ENCODE data around the gene MYLK. TPM values are rescaled to one million over a fixed set of nuclear protein-coding genes. Genes with fewer than 3 reads are reported as not detected.

The MYLK gene
- total RNA-seq, 1 donor from 2014 or later = 26.6 TPM

- H3K36me3 ChIP-seq (ENCODE audit: control insufficient read depth in 3 of 3, insufficient read depth in 3 of 3, low read length in 3 of 3) = peaks cover 0 to 4% (median 0%) of the 10 kb centered on the region in 3 donors
These were observed 199.9 kb downstream of the MYLK start for GRCh38 chr3:123684209-123684608.

GRCh38 chr3:123683505-123684154 lies 200.5 kb downstream of the MYLK start:
- H3K9me3 ChIP-seq (ENCODE audit: control insufficient read depth in 3 of 3, low read length in 3 of 3) = no peaks in the 10 kb centered on the region
- no peak overlapping the region for H3K9ac ChIP-seq (ENCODE audit: low read depth in 1 of 3, low read length in 3 of 3)
- H3K27ac ChIP-seq (ENCODE audit: low read depth, low read length) = no peak overlapping the region
- no peaks in the 10 kb centered on the region for H3K27me3 ChIP-seq (ENCODE audit: control insufficient read depth in 3 of 3, insufficient read depth in 3 of 3, low read length in 3 of 3)
- peaks cover 0 to 10% (median 4%) of the 10 kb centered on the region in 3 donors for H3K4me1 ChIP-seq (ENCODE audit: control insufficient read depth in 3 of 3, insufficient read depth in 3 of 3, low read length in 3 of 3)
- H3K4me3 ChIP-seq (ENCODE audit: low read length in 3 of 3) = no peak overlapping the region
- H3K36me3 ChIP-seq (ENCODE audit: control insufficient read depth in 3 of 3, insufficient read depth in 3 of 3, low read length in 3 of 3) = peaks cover 0 to 4% (median 0%) of the 10 kb centered on the region in 3 donors

More at GRCh38 chr3:123684209-123684608, 199.9 kb downstream of the MYLK start:
- H3K9ac ChIP-seq (ENCODE audit: low read depth in 1 of 3, low read length in 3 of 3) = no peak overlapping the region
- H3K27me3 ChIP-seq (ENCODE audit: control insufficient read depth in 3 of 3, insufficient read depth in 3 of 3, low read length in 3 of 3) = no peaks in the 10 kb centered on the region
- H3K27ac ChIP-seq (ENCODE audit: low read depth, low read length) = no peak overlapping the region
- H3K4me1 ChIP-seq (ENCODE audit: control insufficient read depth in 3 of 3, insufficient read depth in 3 of 3, low read length in 3 of 3) = peaks cover 4 to 15% (median 6%) of the 10 kb centered on the region in 3 donors
- no peaks in the 10 kb centered on the region for H3K9me3 ChIP-seq (ENCODE audit: control insufficient read depth in 3 of 3, low read length in 3 of 3)
- no peak overlapping the region for H3K4me3 ChIP-seq (ENCODE audit: low read length in 3 of 3)

GRCh38 chr3:123682781-123683504 lies 201.2 kb downstream of the MYLK start:
- H3K36me3 ChIP-seq (ENCODE audit: control insufficient read depth in 3 of 3, insufficient read depth in 3 of 3, low read length in 3 of 3) = peaks cover 0 to 4% (median 0%) of the 10 kb centered on the region in 3 donors
- H3K4me1 ChIP-seq (ENCODE audit: control insufficient read depth in 3 of 3, insufficient read depth in 3 of 3, low read length in 3 of 3) = peaks cover 6 to 10% (median 10%) of the 10 kb centered on the region in 3 donors
- no peaks in the 10 kb centered on the region for H3K27me3 ChIP-seq (ENCODE audit: control insufficient read depth in 3 of 3, insufficient read depth in 3 of 3, low read length in 3 of 3)
- no peak overlapping the region for H3K4me3 ChIP-seq (ENCODE audit: low read length in 3 of 3)
- H3K27ac ChIP-seq (ENCODE audit: low read depth, low read length) = no peak overlapping the region
- H3K9me3 ChIP-seq (ENCODE audit: control insufficient read depth in 3 of 3, low read length in 3 of 3) = no peaks in the 10 kb centered on the region
- no peak overlapping the region for H3K9ac ChIP-seq (ENCODE audit: low read depth in 1 of 3, low read length in 3 of 3)

GRCh38 chr3:123682302-123682701 lies 201.8 kb downstream of the MYLK start:
- no peak overlapping the region for H3K27ac ChIP-seq (ENCODE audit: low read depth, low read length)
- H3K4me3 ChIP-seq (ENCODE audit: low read length in 3 of 3) = no peak overlapping the region
- no peak overlapping the region for H3K9ac ChIP-seq (ENCODE audit: low read depth in 1 of 3, low read length in 3 of 3)
- no peaks in the 10 kb centered on the region for H3K27me3 ChIP-seq (ENCODE audit: control insufficient read depth in 3 of 3, insufficient read depth in 3 of 3, low read length in 3 of 3)
- H3K36me3 ChIP-seq (ENCODE audit: control insufficient read depth in 3 of 3, insufficient read depth in 3 of 3, low read length in 3 of 3) = peaks cover 0 to 4% (median 0%) of the 10 kb centered on the region in 3 donors
- H3K9me3 ChIP-seq (ENCODE audit: control insufficient read depth in 3 of 3, low read length in 3 of 3) = no peaks in the 10 kb centered on the region
- H3K4me1 ChIP-seq (ENCODE audit: control insufficient read depth in 3 of 3, insufficient read depth in 3 of 3, low read length in 3 of 3) = peaks cover 8 to 11% (median 10%) of the 10 kb centered on the region in 3 donors

- Histone ChIP-seq H3K9me3 (ENCODE audit: control insufficient read depth in 3 of 3, low read length in 3 of 3) (no peaks in the 10 kb centered on the region), H3K4me1 (ENCODE audit: control insufficient read depth in 3 of 3, insufficient read depth in 3 of 3, low read length in 3 of 3) (peaks cover 8 to 11% (median 10%) of the 10 kb centered on the region in 3 donors), H3K9ac (ENCODE audit: low read depth in 1 of 3, low read length in 3 of 3) (no peak overlapping the region), H3K4me3 (ENCODE audit: low read length in 3 of 3) (no peak overlapping the region), H3K27ac (ENCODE audit: low read depth, low read length) (no peak overlapping the region), H3K36me3 (ENCODE audit: control insufficient read depth in 3 of 3, insufficient read depth in 3 of 3, low read length in 3 of 3) (peaks cover 0 to 4% (median 0%) of the 10 kb centered on the region in 3 donors), H3K27me3 (ENCODE audit: control insufficient read depth in 3 of 3, insufficient read depth in 3 of 3, low read length in 3 of 3) (no peaks in the 10 kb centered on the region)
These were observed 204.3 kb downstream of the MYLK start for GRCh38 chr3:123679712-123680386.

GRCh38 chr3:123678108-123678511 lies 206.0 kb downstream of the MYLK start:
- no peak overlapping the region for H3K9ac ChIP-seq (ENCODE audit: low read depth in 1 of 3, low read length in 3 of 3)
- H3K4me1 ChIP-seq (ENCODE audit: control insufficient read depth in 3 of 3, insufficient read depth in 3 of 3, low read length in 3 of 3) = peaks cover 8 to 11% (median 8%) of the 10 kb centered on the region in 3 donors
- H3K9me3 ChIP-seq (ENCODE audit: control insufficient read depth in 3 of 3, low read length in 3 of 3) = no peaks in the 10 kb centered on the region
- no peaks in the 10 kb centered on the region for H3K27me3 ChIP-seq (ENCODE audit: control insufficient read depth in 3 of 3, insufficient read depth in 3 of 3, low read length in 3 of 3)
- H3K36me3 ChIP-seq (ENCODE audit: control insufficient read depth in 3 of 3, insufficient read depth in 3 of 3, low read length in 3 of 3) = peaks cover 0 to 2% (median 0%) of the 10 kb centered on the region in 3 donors
- H3K4me3 ChIP-seq (ENCODE audit: low read length in 3 of 3) = no peak overlapping the region
- no peak overlapping the region for H3K27ac ChIP-seq (ENCODE audit: low read depth, low read length)

- no peaks in the 10 kb centered on the region for H3K36me3 ChIP-seq (ENCODE audit: control insufficient read depth in 3 of 3, insufficient read depth in 3 of 3, low read length in 3 of 3)
- H3K4me3 ChIP-seq (ENCODE audit: low read length in 3 of 3) = no peak overlapping the region
- no peaks in the 10 kb centered on the region for H3K9me3 ChIP-seq (ENCODE audit: control insufficient read depth in 3 of 3, low read length in 3 of 3)
- H3K27ac ChIP-seq (ENCODE audit: low read depth, low read length) = no peak overlapping the region
- no peaks in the 10 kb centered on the region for H3K27me3 ChIP-seq (ENCODE audit: control insufficient read depth in 3 of 3, insufficient read depth in 3 of 3, low read length in 3 of 3)
- peaks cover 0 to 4% (median 0%) of the 10 kb centered on the region in 3 donors for H3K4me1 ChIP-seq (ENCODE audit: control insufficient read depth in 3 of 3, insufficient read depth in 3 of 3, low read length in 3 of 3)
- no peak overlapping the region for H3K9ac ChIP-seq (ENCODE audit: low read depth in 1 of 3, low read length in 3 of 3)
These were observed 211.5 kb downstream of the MYLK start for GRCh38 chr3:123672429-123673146.

GRCh38 chr3:123670743-123671142 lies 213.4 kb downstream of the MYLK start:
- no peak overlapping the region for H3K27ac ChIP-seq (ENCODE audit: low read depth, low read length)
- no peak overlapping the region for H3K4me3 ChIP-seq (ENCODE audit: low read length in 3 of 3)
- peaks cover 0 to 3% (median 0%) of the 10 kb centered on the region in 3 donors for H3K36me3 ChIP-seq (ENCODE audit: control insufficient read depth in 3 of 3, insufficient read depth in 3 of 3, low read length in 3 of 3)
- H3K9ac ChIP-seq (ENCODE audit: low read depth in 1 of 3, low read length in 3 of 3) = no peak overlapping the region
- H3K27me3 ChIP-seq (ENCODE audit: control insufficient read depth in 3 of 3, insufficient read depth in 3 of 3, low read length in 3 of 3) = no peaks in the 10 kb centered on the region
- peaks cover 0 to 4% (median 0%) of the 10 kb centered on the region in 3 donors for H3K4me1 ChIP-seq (ENCODE audit: control insufficient read depth in 3 of 3, insufficient read depth in 3 of 3, low read length in 3 of 3)
- H3K9me3 ChIP-seq (ENCODE audit: control insufficient read depth in 3 of 3, low read length in 3 of 3) = no peaks in the 10 kb centered on the region

GRCh38 chr3:123668906-123669305 lies 215.2 kb downstream of the MYLK start:
- no peak overlapping the region for H3K4me3 ChIP-seq (ENCODE audit: low read length in 3 of 3)
- no peaks in the 10 kb centered on the region for H3K27me3 ChIP-seq (ENCODE audit: control insufficient read depth in 3 of 3, insufficient read depth in 3 of 3, low read length in 3 of 3)
- H3K4me1 ChIP-seq (ENCODE audit: control insufficient read depth in 3 of 3, insufficient read depth in 3 of 3, low read length in 3 of 3) = peaks cover 0 to 4% (median 0%) of the 10 kb centered on the region in 3 donors
- H3K27ac ChIP-seq (ENCODE audit: low read depth, low read length) = no peak overlapping the region
- H3K36me3 ChIP-seq (ENCODE audit: control insufficient read depth in 3 of 3, insufficient read depth in 3 of 3, low read length in 3 of 3) = peaks cover 0 to 3% (median 0%) of the 10 kb centered on the region in 3 donors
- H3K9me3 ChIP-seq (ENCODE audit: control insufficient read depth in 3 of 3, low read length in 3 of 3) = no peaks in the 10 kb centered on the region
- H3K9ac ChIP-seq (ENCODE audit: low read depth in 1 of 3, low read length in 3 of 3) = no peak overlapping the region

All from skeletal muscle tissue (tissue), 4 donors.